ACC112 (cell line): ENCODE results near the gene MYLK4.

Source experiments
- H2AFZ ChIP-seq: fragments of 200-600 bp; sonication (generic); one replicate; pipeline ENCODE4 v1.6.0; 2017; ENCODE audit warnings: antibody characterized with exemption, low read length; ENCODE audit not compliant: unreplicated experiment
- H3K27ac ChIP-seq: fragments of 200-600 bp; sonication (generic); 2 replicates; pipeline ENCODE4 v1.5.1; 2014; ENCODE audit warnings: low read depth, mild to moderate bottlenecking, antibody characterized with exemption, low read length, moderate library complexity
- H3K27me3 ChIP-seq: fragments of 200-600 bp; sonication (generic); 2 replicates; pipeline ENCODE4 v1.6.1; 2014; ENCODE audit warnings: mild to moderate bottlenecking, antibody characterized with exemption, low read length, moderate library complexity, mixed read lengths; ENCODE audit not compliant: insufficient read depth
- H3K36me3 ChIP-seq: fragments of 200-600 bp; sonication (generic); 2 replicates; pipeline ENCODE4 v1.6.1; 2016; ENCODE audit warnings: mild to moderate bottlenecking, antibody characterized with exemption, low read length, moderate library complexity, mixed read lengths; ENCODE audit not compliant: insufficient read depth
- H3K4me1 ChIP-seq: fragments of 200-600 bp; sonication (generic); one replicate; pipeline ENCODE4 v1.6.1; 2016; ENCODE audit warnings: low read length, mixed read lengths; ENCODE audit not compliant: insufficient read depth, unreplicated experiment, control insufficient read depth
- H3K4me3 ChIP-seq: fragments of 200-600 bp; sonication (generic); 2 replicates; pipeline ENCODE4 v1.5.1; 2014; ENCODE audit warnings: mild to moderate bottlenecking, low read depth, low read length
- H3K79me2 ChIP-seq: fragments of 200-600 bp; sonication (generic); one replicate; pipeline ENCODE4 v1.6.0; 2016; ENCODE audit warnings: low read length; ENCODE audit not compliant: control insufficient read depth, unreplicated experiment, insufficient read depth

MYLK4 gene

DNA sequence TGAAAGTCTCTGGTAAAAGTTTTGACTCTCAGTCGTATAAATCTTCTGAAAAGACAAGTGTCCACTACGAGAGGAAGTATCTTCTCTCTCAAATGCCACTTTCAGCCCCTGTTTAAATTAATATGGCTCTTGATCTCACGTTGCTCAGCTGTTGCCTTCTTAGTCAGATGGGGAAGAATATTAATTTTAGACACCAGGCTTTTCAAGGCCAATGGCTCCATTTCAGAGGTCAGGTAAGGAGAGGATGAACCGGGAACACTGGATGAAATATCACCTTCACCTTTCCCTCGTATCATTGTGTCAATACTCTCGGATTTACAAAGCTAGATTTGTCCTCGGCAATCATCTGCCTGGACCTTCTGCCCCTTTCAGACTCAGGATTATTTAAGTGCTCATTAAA, at the start of gene MYLK4:
TSS of gene MYLK4 (minus strand) at position 91 of the 400 bp plus-strand sequence. CDS start 1,628 bp downstream, outside the sequence.
- no peak within 1 kb of the TSS for H3K27ac ChIP-seq
- no peaks in the 10 kb centered on the region for H3K4me1 ChIP-seq
- no peaks in the 10 kb centered on the region for H3K36me3 ChIP-seq
- H3K4me3 ChIP-seq: no peak within 1 kb of the TSS
- H2AFZ ChIP-seq: no peak within 1 kb of the TSS
- no peaks in the 10 kb centered on the region for H3K27me3 ChIP-seq
- H3K79me2 ChIP-seq: no peaks in the 10 kb centered on the region

DNA sequence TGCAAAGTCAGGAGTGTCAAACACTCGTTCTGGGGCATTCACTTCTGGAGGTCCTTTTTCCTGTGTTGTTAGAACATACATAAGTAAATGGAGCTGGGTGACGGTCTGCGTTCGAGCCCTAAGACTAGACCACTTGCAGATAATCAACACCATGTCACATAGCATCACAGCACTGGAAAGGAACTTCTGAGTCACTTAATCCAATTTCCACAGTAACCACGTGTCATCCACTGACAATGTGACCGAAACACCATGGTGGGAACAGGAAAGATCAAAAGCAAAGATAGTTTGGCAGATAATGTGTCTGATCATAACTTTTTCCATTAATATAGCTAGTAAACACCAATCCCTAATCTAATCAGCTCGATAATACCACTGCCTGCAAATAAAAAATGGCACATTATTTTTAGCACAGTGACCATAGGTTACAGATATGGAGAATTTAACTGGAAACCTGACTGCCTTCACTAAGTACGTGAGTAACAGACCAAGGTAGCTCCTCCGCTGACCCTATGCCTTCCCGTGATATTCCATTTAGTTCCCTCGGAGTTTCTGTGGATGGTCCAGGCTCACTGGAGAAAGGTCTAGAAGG, 49.3 kb upstream of the MYLK4 start:
- Histone ChIP-seq H3K27me3 (no peaks in the 10 kb centered on the region), H3K79me2 (no peaks in the 10 kb centered on the region), H3K4me3 (no peak overlapping the region), H3K27ac (no peak overlapping the region), H2AFZ (no peak overlapping the region), H3K4me1 (no peaks in the 10 kb centered on the region), H3K36me3 (no peaks in the 10 kb centered on the region)

DNA sequence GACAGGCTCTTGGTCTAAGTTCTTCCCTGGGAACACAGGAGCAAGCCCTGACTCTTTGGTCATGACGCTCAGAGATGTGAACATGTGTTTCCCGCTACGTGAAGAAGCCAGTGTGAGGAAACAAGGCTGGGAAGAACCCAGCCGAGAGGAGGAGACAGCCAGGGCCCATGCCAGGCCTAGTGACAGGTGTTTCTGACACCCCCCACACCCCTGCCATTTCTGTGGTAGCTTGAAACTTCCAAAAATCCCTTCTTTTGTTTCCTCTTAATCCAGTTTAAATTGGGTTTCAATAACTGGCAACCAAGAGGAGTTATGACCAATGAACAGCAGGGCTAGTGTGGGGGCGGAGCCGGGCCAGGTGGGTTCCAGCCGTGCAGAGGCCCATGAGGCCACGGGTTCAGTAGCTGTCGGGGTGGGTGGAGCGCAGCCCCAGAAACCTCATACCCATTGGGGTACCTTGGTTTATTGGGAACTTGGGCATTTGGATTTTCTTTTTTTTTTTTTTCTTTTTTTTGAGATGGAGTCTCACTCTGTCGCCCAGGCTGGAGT, 47.9 kb upstream of the MYLK4 start:
- H3K27me3 ChIP-seq: no peaks in the 10 kb centered on the region
- H2AFZ ChIP-seq: no peak overlapping the region
- H3K36me3 ChIP-seq: no peaks in the 10 kb centered on the region
- H3K4me1 ChIP-seq: no peaks in the 10 kb centered on the region
- no peak overlapping the region for H3K27ac ChIP-seq
- H3K4me3 ChIP-seq: no peak overlapping the region
- no peaks in the 10 kb centered on the region for H3K79me2 ChIP-seq

DNA sequence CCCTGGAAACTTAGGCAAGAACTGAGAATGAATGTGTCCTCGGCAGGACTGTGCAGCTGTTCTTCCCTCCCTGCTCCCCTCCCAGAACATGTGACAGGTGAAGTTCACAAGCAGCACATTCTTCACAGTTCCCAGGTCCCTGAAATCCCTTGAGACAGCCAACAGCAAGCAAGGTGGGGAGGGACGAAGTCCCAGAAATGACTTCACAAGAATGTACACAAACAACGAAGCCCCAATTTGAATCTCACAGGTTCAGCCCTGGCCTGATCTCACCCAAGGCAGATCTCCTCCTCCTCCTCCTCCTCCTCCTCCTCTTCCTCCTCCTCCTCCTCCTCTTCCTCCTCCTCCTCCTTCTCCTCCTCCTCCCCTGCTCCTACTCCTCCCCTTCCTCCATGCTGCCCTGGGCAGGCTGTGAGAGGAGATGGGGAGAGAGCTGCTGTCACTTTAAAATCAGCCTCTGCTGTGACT, 46.9 kb upstream of the MYLK4 start:
- H3K79me2 ChIP-seq: no peaks in the 10 kb centered on the region
- H3K4me1 ChIP-seq: no peaks in the 10 kb centered on the region
- H3K36me3 ChIP-seq: no peaks in the 10 kb centered on the region
- H3K27me3 ChIP-seq: no peaks in the 10 kb centered on the region
- H3K4me3 ChIP-seq: no peak overlapping the region
- no peak overlapping the region for H2AFZ ChIP-seq
- no peak overlapping the region for H3K27ac ChIP-seq

DNA sequence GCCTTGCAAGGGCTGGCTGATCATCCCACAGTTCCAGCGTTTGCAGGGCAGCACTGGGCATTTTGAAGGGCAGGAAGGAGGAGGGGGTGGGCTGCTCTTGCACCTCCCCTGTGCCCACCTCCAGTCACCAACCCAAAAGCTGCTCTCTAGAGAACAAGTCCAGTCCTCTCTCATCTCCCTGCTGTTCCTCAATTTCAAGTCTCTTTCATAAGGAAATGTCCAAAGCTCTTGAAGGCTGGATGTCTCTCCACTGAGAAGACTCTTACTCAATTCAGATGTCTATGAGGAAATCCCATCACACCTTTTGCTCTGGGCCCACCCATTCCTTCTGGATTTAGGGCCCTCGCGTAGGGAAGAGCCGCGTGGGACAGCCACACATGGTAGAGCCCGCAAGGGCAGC, 46.1 kb upstream of the MYLK4 start:
- Histone ChIP-seq H3K4me1 (no peaks in the 10 kb centered on the region), H3K79me2 (no peaks in the 10 kb centered on the region), H2AFZ (no peak overlapping the region), H3K27me3 (no peaks in the 10 kb centered on the region), H3K36me3 (no peaks in the 10 kb centered on the region), H3K4me3 (no peak overlapping the region), H3K27ac (no peak overlapping the region)

DNA sequence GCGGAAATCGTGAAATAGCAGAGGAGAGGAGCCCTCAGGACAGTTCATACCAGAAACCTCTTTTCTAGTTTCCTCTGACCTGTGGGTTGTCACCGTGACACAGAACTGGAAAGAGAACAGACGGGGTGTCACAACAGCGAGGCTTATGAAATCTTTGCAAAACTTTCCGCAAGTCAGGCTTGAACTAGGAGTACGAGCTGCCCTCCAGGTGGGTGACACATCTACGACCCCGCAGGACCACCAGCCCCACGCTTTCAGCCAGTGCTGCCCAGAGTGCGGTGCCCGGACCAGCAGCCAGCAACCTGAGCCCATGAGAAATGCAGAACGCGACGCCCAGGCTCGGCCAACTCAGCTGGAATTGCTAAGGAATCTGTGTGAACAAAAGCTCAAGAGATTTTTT, 45.2 kb upstream of the MYLK4 start:
- Histone ChIP-seq H3K4me3 (no peak overlapping the region), H3K36me3 (no peaks in the 10 kb centered on the region), H3K4me1 (peaks cover 7% of the 10 kb centered on the region), H3K27me3 (no peaks in the 10 kb centered on the region), H3K27ac (no peak overlapping the region), H3K79me2 (no peaks in the 10 kb centered on the region), H2AFZ (no peak overlapping the region)

DNA sequence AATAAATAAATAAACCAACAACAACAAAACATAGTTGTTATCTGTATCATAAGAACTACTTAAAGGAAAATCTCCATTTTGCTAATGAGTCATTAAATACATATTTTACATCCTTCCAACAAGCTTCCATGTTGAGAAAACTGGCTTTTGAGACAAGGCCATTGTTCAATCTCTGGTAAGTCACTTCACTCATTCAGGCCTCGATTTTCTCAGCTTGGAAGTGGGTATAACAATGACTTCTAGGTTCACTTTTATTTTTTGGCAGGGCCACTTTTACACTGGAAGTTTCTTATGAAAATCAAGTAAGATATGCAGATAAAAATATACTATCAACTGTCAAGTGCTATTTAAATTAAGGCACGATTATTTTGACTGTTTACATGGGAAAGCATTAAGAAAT, 44.4 kb upstream of the MYLK4 start:
- no peak overlapping the region for H3K27ac ChIP-seq
- no peak overlapping the region for H2AFZ ChIP-seq
- peaks cover 15% of the 10 kb centered on the region for H3K4me1 ChIP-seq
- H3K27me3 ChIP-seq: no peaks in the 10 kb centered on the region
- H3K4me3 ChIP-seq: no peak overlapping the region
- no peaks in the 10 kb centered on the region for H3K79me2 ChIP-seq
- H3K36me3 ChIP-seq: no peaks in the 10 kb centered on the region

DNA sequence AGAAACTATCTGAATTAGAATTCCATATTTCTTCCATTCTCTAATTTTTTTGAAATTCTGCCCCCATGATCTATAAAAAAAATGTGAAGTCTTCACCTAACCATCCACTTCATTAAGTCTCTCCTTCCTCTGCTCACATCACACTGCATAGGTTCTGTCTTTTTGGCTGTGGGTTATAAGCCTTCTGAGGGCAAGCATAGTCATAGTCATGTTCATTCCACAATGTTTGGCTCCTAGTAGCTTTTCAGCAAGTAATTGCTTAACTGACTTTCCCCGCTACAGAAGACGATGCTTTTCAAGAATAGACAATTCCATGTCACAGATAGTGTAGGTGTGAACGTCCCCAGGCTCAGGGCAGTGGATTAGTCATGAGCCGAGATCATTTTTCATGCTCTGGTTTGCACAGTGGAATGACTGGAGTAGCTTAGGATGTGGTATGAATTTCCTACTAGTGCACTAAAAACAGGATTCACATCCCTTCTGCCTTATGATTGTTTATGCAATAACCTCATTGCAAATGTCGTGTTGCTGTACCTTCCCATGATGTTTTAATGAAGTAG, 43.5 kb upstream of the MYLK4 start:
- no peaks in the 10 kb centered on the region for H3K79me2 ChIP-seq
- H3K36me3 ChIP-seq: no peaks in the 10 kb centered on the region
- no peak overlapping the region for H3K27ac ChIP-seq
- no peak overlapping the region for H3K4me3 ChIP-seq
- no peaks in the 10 kb centered on the region for H3K27me3 ChIP-seq
- H2AFZ ChIP-seq: no peak overlapping the region
- peaks cover 22% of the 10 kb centered on the region for H3K4me1 ChIP-seq

DNA sequence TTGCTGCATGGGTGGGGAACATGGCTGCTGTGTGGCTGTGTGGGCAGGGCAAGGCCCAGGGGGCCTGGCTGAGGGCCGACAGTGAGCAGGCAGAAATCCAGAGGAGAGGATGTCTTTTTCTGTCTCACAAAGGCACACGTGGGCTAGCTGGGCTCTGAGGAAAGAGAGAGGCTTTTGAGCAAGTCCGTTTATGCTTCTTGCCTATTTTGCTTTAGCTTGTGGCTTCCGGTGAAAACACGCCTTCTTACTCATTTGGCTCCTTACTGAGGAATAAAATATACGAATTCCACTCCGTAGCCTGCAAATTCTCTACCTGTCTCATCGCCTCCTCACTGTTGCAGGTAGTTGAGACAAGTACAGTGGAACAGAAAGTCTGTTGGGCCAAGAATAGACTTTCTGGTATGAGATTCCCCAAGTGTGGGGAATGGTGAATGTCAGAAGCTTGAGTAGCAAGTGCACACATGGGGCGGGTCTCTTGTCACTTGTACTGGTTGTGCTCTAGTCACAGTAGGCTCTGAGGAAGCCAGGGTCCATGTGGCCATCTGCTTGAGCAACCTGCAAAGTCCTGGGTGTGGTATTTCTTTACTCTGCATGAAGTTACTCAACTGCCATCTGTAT, 42.9 kb upstream of the MYLK4 start:
- no peak overlapping the region for H3K4me3 ChIP-seq

DNA sequence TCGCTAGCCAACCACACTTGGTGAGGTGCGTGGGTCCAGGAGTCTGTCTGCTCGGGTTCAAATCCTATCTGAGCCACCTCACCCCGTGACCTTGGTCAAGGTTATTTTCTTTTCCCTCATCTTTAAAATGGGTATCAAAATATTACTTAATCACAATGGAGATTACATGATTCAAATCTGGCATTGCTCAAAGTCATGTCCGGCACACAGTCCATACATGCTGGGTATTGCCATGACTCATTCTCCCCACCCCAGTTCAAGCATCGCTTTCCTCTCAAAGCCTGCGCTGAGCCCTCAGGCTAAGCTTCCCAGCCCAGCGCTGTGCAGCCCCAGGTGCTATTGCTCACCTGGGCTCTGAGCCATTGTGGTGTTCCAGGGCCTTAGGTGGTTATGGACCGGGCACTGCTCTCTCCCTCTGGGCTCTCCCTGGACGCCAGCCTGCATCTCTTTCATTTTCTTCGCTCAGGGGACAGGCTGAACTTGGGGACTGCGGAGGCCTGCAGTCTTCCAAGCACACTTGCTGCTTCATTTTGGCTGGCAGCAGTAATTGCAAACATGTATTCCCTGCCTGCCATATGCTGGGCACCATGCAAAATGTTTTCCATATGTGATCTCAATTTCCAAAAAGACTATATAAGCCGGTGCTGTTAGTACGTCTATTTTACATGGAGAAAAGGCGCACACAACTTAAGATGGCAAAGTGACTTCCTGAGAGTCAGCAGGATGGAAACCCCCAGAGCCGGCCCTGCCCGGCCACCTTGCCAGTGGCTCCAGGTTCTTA, 41.8 kb upstream of the MYLK4 start:
- peaks cover 26% of the 10 kb centered on the region for H3K4me1 ChIP-seq
- H3K27me3 ChIP-seq: no peaks in the 10 kb centered on the region
- no peaks in the 10 kb centered on the region for H3K79me2 ChIP-seq
- H3K4me3 ChIP-seq: no peak overlapping the region
- H3K36me3 ChIP-seq: no peaks in the 10 kb centered on the region
- H3K27ac ChIP-seq: no peak overlapping the region
- no peak overlapping the region for H2AFZ ChIP-seq

More for the DNA sequence above, 42.9 kb upstream of the MYLK4 start:
- Histone ChIP-seq H3K27ac (no peak overlapping the region), H3K36me3 (no peaks in the 10 kb centered on the region), H3K79me2 (no peaks in the 10 kb centered on the region), H3K4me1 (peaks cover 26% of the 10 kb centered on the region), H3K27me3 (no peaks in the 10 kb centered on the region), H2AFZ (no peak overlapping the region)
